GM18511 (cell line): ENCODE results near the gene PDLIM5.

Experiments used
- ATAC-seq: cut with Tn5 transposase; IDR thresholded peaks from one replicate; pipeline ENCODE4 v1.9.1; 2021; ENCODE audit warnings: mild to moderate bottlenecking, moderate library complexity; ENCODE audit not compliant: unreplicated experiment

Gene PDLIM5

GRCh38 chr4:94680176-94680862 lies 228.6 kb downstream of the PDLIM5 start:
- ATAC-seq, result no peak

DNA sequence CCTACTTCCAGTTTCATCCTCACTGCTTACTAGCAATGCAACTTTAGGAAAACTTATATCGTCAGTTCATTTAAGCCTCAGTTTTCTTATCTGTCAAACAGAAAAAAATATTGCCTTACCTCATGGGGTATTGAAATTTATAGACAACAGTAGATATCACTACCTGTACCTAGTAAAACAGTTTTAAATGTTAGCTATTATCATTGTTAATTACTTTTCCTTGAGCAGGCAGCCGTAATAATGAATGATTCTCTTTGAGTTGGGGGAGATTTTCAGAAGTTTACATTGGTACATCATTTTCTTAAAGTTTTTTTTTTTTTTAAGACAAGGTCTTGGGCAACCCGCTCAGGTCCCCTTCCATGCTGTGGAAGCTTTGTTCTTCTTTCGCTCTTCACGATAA lies 234.3 kb downstream of the PDLIM5 start:
- no peak for ATAC-seq

GRCh38 chr4:94689155-94689860 lies 237.6 kb downstream of the PDLIM5 start:
- ATAC-seq, result no peak

DNA sequence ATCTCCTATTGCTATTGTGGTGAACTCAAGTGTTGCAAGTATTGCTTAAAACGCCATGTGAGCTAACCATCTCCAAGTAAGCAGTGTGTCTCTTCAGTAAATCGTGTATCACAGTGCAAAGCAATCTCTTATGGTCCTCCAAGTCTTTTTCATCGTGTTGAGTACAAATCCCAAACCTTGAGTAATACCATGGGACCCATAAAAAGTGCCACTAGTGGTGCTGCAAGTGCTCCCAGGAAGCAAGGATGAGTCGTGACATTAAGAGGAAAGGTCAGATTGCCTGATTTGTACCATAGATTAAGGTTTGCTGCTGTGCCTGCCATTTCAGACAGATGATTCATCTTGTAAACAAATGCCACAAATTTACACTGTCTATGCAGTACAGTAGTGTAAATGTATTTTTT lies 239.1 kb downstream of the PDLIM5 start:
- no peak for ATAC-seq

GRCh38 chr4:94691552-94691951 lies 239.8 kb downstream of the PDLIM5 start:
- ATAC-seq, result no peak

GRCh38 chr4:94695384-94695783 lies 243.6 kb downstream of the PDLIM5 start:
- ATAC-seq, result no peak

DNA sequence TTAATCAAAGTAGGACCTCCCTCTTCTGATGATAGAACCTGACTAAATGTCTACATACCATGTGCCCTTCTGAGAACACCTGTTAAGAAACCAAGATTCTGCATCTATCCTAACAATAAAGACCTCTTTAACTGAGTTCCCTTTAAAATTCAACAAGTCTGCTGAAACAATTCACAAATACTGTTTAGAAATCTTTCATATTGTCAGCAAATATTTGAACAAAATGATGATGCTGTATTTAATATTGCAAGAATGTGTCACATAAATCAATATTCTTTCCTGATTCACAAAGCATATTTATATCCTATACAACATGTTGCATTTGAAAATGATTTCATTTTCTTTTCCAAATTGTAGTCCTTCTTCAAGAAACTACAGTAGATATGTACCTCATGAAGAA lies 246.4 kb downstream of the PDLIM5 start:
- no peak for ATAC-seq

DNA sequence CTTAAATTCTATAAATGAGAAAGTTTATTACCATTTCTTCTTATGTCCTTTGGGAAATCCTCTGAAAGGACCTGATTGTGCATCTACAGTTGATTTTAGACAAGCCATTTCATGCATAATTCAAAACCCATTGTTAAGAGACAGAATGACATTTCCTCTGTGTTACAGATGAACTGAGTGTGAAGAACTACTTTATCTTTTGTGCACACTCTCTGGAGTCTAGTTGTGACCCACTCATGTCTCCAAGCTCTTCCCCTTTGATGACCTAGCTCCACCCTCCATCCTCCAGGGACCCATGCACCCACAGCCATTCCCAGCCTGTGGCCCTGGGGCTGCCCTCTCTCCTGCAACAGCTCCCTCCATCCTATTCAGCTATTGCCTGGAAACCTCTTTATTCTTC lies 248.6 kb downstream of the PDLIM5 start:
- no peak for ATAC-seq

- no peak for ATAC-seq
Observed at GRCh38 chr4:94701631-94702300, 250.0 kb downstream of the PDLIM5 start.

DNA sequence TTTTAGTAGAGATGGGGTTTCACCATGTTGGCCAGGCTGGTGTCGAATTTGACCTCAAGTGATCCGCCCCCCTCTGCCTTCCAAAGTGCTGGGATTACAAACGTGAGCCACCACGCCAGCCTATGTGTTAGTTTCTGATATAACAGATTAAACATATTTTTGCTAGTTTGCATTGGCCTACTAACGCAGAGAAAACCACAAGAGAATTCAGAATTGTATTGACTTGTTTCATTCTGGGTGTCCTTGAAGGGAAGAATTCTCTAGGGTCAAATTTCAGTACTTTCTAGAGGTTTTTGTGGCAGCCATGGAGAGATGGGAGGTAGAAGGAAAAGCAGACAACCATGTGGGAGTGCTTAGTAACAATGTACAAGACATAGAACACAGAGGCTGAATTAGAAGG lies 259.9 kb downstream of the PDLIM5 start:
- no peak for ATAC-seq

- no peak for ATAC-seq
Observed at GRCh38 chr4:94714365-94715160, 262.8 kb downstream of the PDLIM5 start.

DNA sequence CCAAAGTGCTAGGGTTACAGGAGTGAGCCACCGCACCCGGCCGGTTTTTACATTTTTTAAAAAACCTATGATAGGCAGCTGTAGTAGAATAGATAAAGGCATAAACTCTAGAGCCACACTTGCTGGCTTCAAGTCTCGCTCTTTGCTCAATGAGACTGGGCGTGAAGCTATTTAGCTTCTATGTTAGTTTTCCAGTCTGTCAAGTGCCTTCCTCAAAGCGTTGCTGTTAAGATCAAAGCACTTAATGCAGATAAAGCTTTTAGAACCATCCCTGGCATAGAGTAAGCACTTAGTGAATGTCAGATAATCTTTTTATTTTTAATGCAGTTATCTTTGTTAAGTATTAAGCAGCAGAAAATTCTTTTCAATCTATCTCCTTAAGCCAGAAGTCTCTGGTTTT lies 264.0 kb downstream of the PDLIM5 start:
- ATAC-seq, result no peak
